Measurements from ENCODE around the gene UPF2. TPM values are rescaled to one million over a fixed set of nuclear protein-coding genes. Genes with fewer than 3 reads are reported as not detected.

UPF2 gene
- total RNA-seq, 1 experiment from 2014 or later = 30.6 TPM

GRCh38 chr10:11934262-11934661 is 108.3 kb downstream of the UPF2 start:
- no peaks in the 10 kb centered on the region for H3K27me3 ChIP-seq (replicated peaks; ENCODE audit: insufficient read depth, low read depth, low read length, poor library complexity)
- H3K4me3 ChIP-seq (ENCODE audit: low read depth, low read length, poor library complexity, severe bottlenecking) = no peak overlapping the region
- no TSS peak for BruUV-seq (replicated peaks)
- intact Hi-C loops (cut with micrococcal nuclease; ENCODE audit: unreplicated experiment) = no loop called here
- H3K9me3 ChIP-seq (ENCODE audit: low read depth, low read length, poor library complexity, severe bottlenecking) = no peaks in the 10 kb centered on the region
- H3K27ac ChIP-seq (ENCODE audit: low read depth, low read length, poor library complexity, severe bottlenecking) = no peak overlapping the region
- H3K4me1 ChIP-seq (ENCODE audit: insufficient read depth, low read length, poor library complexity, severe bottlenecking) = no peaks in the 10 kb centered on the region
- DNase-seq (ENCODE audit: low spot score) = no peak
- CTCF ChIA-PET = no interaction called here
- POLR2A ChIA-PET (ENCODE audit: low non-redundant PET) = no interaction called here
- peaks cover 17% of the 10 kb centered on the region for H3K36me3 ChIP-seq (ENCODE audit: insufficient read depth, low read length, poor library complexity, severe bottlenecking)
- no peak for TF ChIP-seq EZH2 (IDR thresholded peaks at IDR 0.05; ENCODE audit: borderline replicate concordance, low read depth, low read length, poor library complexity, severe bottlenecking)
- TF ChIP-seq CTCF (conservative IDR thresholded peaks at IDR 0.05; ENCODE audit: low read depth, low read length) = no peak

- CTCF ChIA-PET = no interaction called here
- no peak overlapping the region for H3K4me3 ChIP-seq (ENCODE audit: low read depth, low read length, poor library complexity, severe bottlenecking)
- DNase-seq (ENCODE audit: low spot score) = no peak
- POLR2A ChIA-PET (ENCODE audit: low non-redundant PET) = no interaction called here
- BruUV-seq (replicated peaks) = no TSS peak
- H3K36me3 ChIP-seq (ENCODE audit: insufficient read depth, low read length, poor library complexity, severe bottlenecking) = peaks cover 22% of the 10 kb centered on the region
- no peak overlapping the region for H3K27ac ChIP-seq (ENCODE audit: low read depth, low read length, poor library complexity, severe bottlenecking)
- H3K27me3 ChIP-seq (replicated peaks; ENCODE audit: insufficient read depth, low read depth, low read length, poor library complexity) = no peaks in the 10 kb centered on the region
- TF ChIP-seq CTCF (conservative IDR thresholded peaks at IDR 0.05; ENCODE audit: low read depth, low read length) = no peak
- TF ChIP-seq EZH2 (IDR thresholded peaks at IDR 0.05; ENCODE audit: borderline replicate concordance, low read depth, low read length, poor library complexity, severe bottlenecking) = no peak
- no peaks in the 10 kb centered on the region for H3K9me3 ChIP-seq (ENCODE audit: low read depth, low read length, poor library complexity, severe bottlenecking)
- no peaks in the 10 kb centered on the region for H3K4me1 ChIP-seq (ENCODE audit: insufficient read depth, low read length, poor library complexity, severe bottlenecking)
- intact Hi-C loops (cut with micrococcal nuclease; ENCODE audit: unreplicated experiment) = no loop called here
Measured at GRCh38 chr10:11933577-11934223, 108.9 kb downstream of the UPF2 start.

DNA sequence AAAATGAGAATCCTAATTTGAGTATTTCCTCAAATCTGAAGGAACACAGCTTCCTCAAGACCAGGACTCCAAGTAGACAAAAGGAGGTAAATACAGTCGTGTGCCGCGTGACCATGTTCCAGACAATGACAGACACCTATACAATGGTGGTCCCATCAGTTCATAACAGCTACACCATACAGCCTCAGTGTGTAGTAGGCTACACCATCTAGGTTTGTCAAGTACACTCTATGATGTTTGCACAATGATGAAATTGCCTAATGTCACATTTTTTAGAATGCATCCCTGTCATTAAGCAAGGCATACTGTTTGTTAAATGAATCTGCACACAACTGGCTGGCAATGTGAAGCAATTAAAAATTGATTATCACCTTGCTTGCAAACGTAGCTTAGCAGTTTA is 111.6 kb downstream of the UPF2 start:
- H3K36me3 ChIP-seq (ENCODE audit: insufficient read depth, low read length, poor library complexity, severe bottlenecking) = peaks cover 20% of the 10 kb centered on the region
- H3K9me3 ChIP-seq (ENCODE audit: low read depth, low read length, poor library complexity, severe bottlenecking) = no peaks in the 10 kb centered on the region
- H3K27me3 ChIP-seq (replicated peaks; ENCODE audit: insufficient read depth, low read depth, low read length, poor library complexity) = no peaks in the 10 kb centered on the region
- intact Hi-C loops (cut with micrococcal nuclease; ENCODE audit: unreplicated experiment) = no loop called here
- H3K4me1 ChIP-seq (ENCODE audit: insufficient read depth, low read length, poor library complexity, severe bottlenecking) = no peaks in the 10 kb centered on the region
- H3K4me3 ChIP-seq (ENCODE audit: low read depth, low read length, poor library complexity, severe bottlenecking) = no peak overlapping the region
- TF ChIP-seq CTCF (conservative IDR thresholded peaks at IDR 0.05; ENCODE audit: low read depth, low read length) (no peak), EZH2 (IDR thresholded peaks at IDR 0.05; ENCODE audit: borderline replicate concordance, low read depth, low read length, poor library complexity, severe bottlenecking) (no peak)
- ChIA-PET POLR2A (ENCODE audit: low non-redundant PET) (no interaction called here), CTCF (no interaction called here)
- H3K27ac ChIP-seq (ENCODE audit: low read depth, low read length, poor library complexity, severe bottlenecking) = no peak overlapping the region
- DNase-seq (ENCODE audit: low spot score) = no peak
- no TSS peak for BruUV-seq (replicated peaks)

Measured in A673 (cell line).